GM12891 (cell line): ENCODE measurements around the gene KCNG1.

ENCODE experiments used
- POLR2AphosphoS5 ChIP-seq: IDR thresholded peaks from 2 replicates; pipeline ENCODE4 v1.6.1; 2011; ENCODE audit warnings: low read depth, low read length, control low read depth
- POU2F2 ChIP-seq: IDR thresholded peaks from 2 replicates; pipeline ENCODE4 v1.6.1; 2011; ENCODE audit warnings: low read depth, mild to moderate bottlenecking, control low read depth, low read length, moderate library complexity
- TAF1 ChIP-seq: IDR thresholded peaks from 2 replicates; pipeline ENCODE4 v1.6.1; 2011; ENCODE audit warnings: low read depth, low read length, control low read depth

DNA sequence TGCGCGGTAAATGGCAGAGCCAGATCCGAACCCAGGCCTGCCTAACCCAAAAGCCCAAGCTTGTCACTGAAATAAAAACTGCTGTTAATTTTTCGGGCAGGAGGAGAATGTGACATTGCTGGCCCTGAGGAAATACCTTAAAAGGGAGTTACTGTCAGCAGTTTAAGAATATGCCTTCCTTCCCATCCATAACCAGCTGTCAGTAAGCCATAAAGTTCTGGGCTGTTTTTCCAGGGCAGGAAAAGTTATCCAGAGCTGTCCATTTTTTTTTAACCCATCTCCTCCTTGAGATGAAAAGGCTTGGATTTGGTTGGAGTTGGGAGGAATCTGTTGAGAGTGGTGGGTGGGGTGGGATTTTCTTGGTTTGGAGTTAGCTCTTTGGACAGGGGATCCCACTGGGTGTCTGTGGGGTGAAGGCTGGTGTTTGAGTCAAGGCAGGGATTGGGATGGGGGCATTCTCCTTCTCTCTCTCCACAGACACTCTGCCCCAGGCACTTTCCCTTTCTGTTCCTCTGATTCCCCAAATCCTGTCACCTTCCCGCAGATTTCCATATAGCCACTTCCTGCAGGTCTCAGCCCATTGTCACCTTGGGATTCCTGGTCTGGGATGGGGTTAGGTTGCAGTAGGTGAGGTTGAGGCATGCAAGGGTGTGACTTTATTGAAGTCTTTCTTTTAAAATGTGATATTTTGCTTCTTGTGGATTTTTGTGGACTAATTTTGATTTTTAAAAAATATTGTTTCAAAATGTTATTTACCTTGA, 4.3 kb upstream of the KCNG1 start:
- TF ChIP-seq TAF1 (no peak), POU2F2 (no peak), POLR2AphosphoS5 (no peak)
